Measurements from ENCODE around the gene SORBS1. TPM values are rescaled to one million over a fixed set of nuclear protein-coding genes. Genes with fewer than 3 reads are reported as not detected.

SORBS1 gene
- total and polyA plus RNA-seq, 3 donors from 2014 or later, result 34.4 to 46.6 (median 38.8) TPM

DNA sequence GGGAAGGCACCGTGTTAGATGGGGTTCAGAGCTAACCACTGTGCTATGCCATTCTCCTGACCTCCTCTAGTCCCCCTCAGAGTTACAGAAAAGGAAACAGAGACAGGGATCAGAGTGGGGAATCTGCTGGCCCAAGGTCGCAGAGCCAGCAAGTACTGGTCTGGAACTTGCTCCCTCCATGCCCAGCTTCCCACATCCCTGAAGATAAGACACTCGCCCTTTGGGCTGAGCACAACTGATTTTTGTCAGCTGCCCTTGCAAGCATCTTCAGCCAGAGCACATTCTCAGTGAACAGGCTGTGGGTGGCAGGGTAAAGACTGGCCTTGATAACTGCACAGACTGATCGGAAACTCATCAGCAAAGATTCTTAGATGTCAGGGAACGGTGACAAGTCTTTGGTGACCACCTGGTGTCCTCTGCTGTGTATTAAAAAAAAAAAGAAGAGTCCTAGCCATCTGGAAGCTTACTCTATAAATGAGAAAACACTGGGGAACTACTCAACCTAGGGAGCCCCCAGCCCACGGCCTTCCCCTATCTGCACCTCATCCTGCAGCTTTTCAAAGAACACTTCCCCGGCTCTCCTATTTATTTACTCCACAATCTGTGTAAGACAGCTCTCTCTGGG lies 1.3 kb upstream of the SORBS1 start:
- Histone ChIP-seq H3K36me3 (ENCODE audit: low read depth, missing control alignments) (no peaks in the 10 kb centered on the region), H3K9me3 (no peaks in the 10 kb centered on the region), H3K4me1 (peaks cover 6% of the 10 kb centered on the region), H3K27ac (no peak overlapping the region), H3K27me3 (no peaks in the 10 kb centered on the region), H3K4me3 (no peak overlapping the region)
- intact Hi-C loops (cut with DNase I; ENCODE audit: low total_unique reads), result no loop called here
- no peak for TF ChIP-seq POLR2A (IDR thresholded peaks at IDR 0.05)
- TF ChIP-seq, protein P1, sequence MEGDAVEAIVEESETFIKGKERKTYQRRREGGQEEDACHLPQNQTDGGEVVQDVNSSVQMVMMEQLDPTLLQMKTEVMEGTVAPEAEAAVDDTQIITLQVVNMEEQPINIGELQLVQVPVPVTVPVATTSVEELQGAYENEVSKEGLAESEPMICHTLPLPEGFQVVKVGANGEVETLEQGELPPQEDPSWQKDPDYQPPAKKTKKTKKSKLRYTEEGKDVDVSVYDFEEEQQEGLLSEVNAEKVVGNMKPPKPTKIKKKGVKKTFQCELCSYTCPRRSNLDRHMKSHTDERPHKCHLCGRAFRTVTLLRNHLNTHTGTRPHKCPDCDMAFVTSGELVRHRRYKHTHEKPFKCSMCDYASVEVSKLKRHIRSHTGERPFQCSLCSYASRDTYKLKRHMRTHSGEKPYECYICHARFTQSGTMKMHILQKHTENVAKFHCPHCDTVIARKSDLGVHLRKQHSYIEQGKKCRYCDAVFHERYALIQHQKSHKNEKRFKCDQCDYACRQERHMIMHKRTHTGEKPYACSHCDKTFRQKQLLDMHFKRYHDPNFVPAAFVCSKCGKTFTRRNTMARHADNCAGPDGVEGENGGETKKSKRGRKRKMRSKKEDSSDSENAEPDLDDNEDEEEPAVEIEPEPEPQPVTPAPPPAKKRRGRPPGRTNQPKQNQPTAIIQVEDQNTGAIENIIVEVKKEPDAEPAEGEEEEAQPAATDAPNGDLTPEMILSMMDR (IDR thresholded peaks at IDR 0.05), result no peak
- WGBS, 2 donors, result 41 to 63% methylated on average over 7 of the region's 7 CpGs
- no peak for DNase-seq

DNA sequence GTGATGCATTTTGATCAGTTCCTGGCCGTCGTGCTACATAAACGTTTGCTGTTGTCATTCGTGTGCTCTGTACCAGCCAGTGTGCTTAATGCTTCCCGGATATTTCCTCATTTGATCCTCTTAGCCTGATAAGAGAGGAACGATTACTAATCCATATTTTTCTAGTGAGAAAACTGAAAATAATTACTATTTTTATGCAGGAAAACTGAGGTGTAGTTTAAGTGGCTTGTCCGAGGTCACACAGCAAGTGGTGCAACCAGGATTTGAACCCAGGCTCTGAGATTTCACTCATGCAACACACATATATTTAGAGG lies 650 bp upstream of the SORBS1 start:
- WGBS, 2 donors, result 30 to 38% methylated on average over 7 of the region's 7 CpGs
- intact Hi-C loops (cut with DNase I; ENCODE audit: low total_unique reads), result no loop called here

DNA sequence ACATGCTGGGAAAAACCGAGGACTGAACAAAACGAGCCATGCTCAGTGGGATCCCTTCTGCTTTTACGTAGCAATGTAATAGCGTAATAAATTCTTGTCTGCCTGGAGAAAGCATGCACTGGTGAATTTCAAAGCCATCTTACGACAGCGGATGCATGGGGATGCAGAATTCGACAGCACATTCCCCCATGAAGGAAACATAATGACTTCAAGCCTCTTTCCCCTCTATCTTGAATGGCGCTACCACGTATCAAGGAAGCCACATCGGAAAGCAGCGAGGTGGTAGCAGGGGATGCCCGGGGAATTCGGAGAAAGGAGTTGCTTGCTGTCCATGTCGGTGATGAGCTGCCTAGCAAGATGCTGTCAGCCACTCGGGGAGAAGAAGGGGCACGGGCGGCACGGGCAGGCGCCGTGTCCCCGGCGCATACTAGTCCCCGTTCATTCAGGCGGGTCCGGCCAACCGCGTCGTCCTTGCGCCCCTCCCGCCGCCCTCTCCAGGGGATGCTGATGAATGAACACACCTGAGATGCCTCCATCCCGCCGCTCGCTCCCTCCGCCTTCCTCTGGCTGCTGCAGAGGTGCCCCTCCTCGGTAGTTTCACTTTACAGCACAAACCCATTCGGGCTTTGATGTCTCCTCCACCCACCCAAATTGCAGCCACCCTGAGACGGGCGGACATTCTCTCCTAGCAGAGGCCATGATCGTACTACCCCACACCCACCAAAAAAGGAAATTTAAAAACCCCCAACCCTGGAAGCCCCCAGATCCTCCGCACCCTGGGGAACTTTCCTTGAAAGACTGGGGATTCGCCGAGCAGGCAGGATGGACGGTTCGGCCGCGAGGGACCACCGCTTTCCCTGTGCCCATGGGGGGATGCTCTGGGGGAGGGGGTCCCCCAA lies 644 bp downstream of the SORBS1 start:
- no peaks in the 10 kb centered on the region for H3K9me3 ChIP-seq
- peaks cover 13% of the 10 kb centered on the region for H3K4me1 ChIP-seq
- H3K27ac ChIP-seq, result peak overlapping the region; percentile 81 to 85
- H3K36me3 ChIP-seq (ENCODE audit: low read depth, missing control alignments), result no peaks in the 10 kb centered on the region
- 0 to 1% methylated on average over 25 to 48 of the region's 48 CpGs for WGBS, 2 donors
- no peak for TF ChIP-seq POLR2A (IDR thresholded peaks at IDR 0.05)
- TF ChIP-seq, protein P1 (IDR thresholded peaks at IDR 0.05), result no peak
- no peaks in the 10 kb centered on the region for H3K27me3 ChIP-seq
- intact Hi-C loops (cut with DNase I; ENCODE audit: low total_unique reads), result no loop called here
- H3K4me3 ChIP-seq, result peak overlapping the region; percentile 81 to 91
- peak; percentile 48 for DNase-seq

More for the DNA sequence above, 650 bp upstream of the SORBS1 start:
- Histone ChIP-seq H3K4me1 (peaks cover 12% of the 10 kb centered on the region), H3K36me3 (ENCODE audit: low read depth, missing control alignments) (no peaks in the 10 kb centered on the region), H3K27me3 (no peaks in the 10 kb centered on the region), H3K27ac (peak overlapping the region in 1 of 2 donors; percentile 85), H3K4me3 (peak overlapping the region; percentile 81 to 91), H3K9me3 (no peaks in the 10 kb centered on the region)
- DNase-seq, result no peak
- TF ChIP-seq, protein P1 (IDR thresholded peaks at IDR 0.05), result no peak
- no peak for TF ChIP-seq POLR2A (IDR thresholded peaks at IDR 0.05)

DNA sequence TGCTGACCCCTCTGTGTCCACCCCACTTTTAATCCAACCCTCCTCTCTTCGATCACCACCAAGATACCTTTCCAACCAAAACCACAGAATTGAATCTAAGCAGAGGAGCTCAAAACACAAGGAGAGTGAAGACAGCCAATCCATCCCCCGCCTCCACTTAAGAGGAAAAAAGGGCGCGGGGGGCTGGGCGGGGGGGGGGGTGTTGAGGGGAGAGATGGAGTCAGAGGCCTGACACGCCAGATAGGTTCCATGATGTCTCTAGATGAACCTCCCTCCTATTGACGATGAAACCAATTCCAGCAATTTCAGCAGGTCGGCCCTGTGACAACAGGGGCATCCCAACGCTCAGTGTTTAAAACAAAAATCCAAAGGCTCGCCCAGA lies 1.3 kb downstream of the SORBS1 start:
- no peaks in the 10 kb centered on the region for H3K9me3 ChIP-seq
- H3K36me3 ChIP-seq (ENCODE audit: low read depth, missing control alignments), result no peaks in the 10 kb centered on the region
- DNase-seq, result no peak
- WGBS, 2 donors, result 33 to 41% methylated on average over 10 of the region's 10 CpGs
- H3K4me3 ChIP-seq, result peak overlapping the region; percentile 81 to 91
- H3K27me3 ChIP-seq, result no peaks in the 10 kb centered on the region
- peak overlapping the region; percentile 81 to 85 for H3K27ac ChIP-seq
- intact Hi-C loops (cut with DNase I; ENCODE audit: low total_unique reads), result no loop called here
- H3K4me1 ChIP-seq, result peaks cover 13% of the 10 kb centered on the region
- no peak for TF ChIP-seq POLR2A (IDR thresholded peaks at IDR 0.05)
- TF ChIP-seq, protein P1 (IDR thresholded peaks at IDR 0.05), result no peak

Data from testis (tissue), 3 donors.